Panc1 (cell line): Measurements from ENCODE around the gene MUC22.

ENCODE experiments used
- POLR2AphosphoS5 ChIP-seq: IDR thresholded peaks from 2 replicates; pipeline ENCODE4 v1.6.1; 2012; ENCODE audit warnings: mild to moderate bottlenecking, low read depth, low read length, moderate library complexity
- TF ChIP-seq, protein P1 (sequence below): fragments of 450-650 bp; IDR thresholded peaks from 2 replicates; pipeline ENCODE4 v1.5.1; 2017; ENCODE audit warnings: mild to moderate bottlenecking
- TF ChIP-seq, protein P2 (sequence below), 2 experiments: IDR thresholded peaks; 2 replicates each; pipeline ENCODE4 v1.6.1; 2011 to 2012; ENCODE audit warnings: low read depth in 2 of 2, control low read depth in 1 of 2, low read length in 1 of 2, mild to moderate bottlenecking in 1 of 2, moderate library complexity in 1 of 2; ENCODE audit not compliant: insufficient read depth in 1 of 2

DNA sequence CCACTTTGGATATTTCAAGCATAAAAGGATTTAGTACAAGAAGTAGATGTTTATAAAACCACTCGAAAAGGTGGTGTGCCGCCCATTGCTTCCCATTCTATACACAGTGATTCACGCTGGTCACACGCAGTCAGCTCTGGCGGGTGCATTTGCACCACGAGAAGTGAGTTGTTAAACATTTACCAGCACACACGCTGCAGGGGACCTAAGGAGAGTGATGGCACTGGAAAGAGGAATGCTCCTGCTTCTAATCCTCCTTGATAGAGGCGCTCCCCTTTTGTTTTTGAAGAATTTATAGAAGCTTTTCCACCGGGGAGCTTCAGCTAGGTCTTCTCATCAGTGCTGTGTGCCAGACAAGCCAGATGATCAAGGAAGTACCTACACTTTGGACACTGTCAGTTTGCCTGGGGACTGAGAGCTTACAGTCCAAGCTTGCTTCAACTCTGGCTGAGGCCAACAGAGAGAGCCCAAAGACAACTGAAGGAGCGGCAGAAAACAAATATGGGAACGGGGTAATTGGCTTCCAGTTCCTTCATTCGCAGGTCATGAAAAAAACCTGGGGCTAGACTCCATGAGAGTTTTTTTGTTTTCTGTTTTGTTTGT lies 31.2 kb downstream of the MUC22 start:
- TF ChIP-seq, protein P1, sequence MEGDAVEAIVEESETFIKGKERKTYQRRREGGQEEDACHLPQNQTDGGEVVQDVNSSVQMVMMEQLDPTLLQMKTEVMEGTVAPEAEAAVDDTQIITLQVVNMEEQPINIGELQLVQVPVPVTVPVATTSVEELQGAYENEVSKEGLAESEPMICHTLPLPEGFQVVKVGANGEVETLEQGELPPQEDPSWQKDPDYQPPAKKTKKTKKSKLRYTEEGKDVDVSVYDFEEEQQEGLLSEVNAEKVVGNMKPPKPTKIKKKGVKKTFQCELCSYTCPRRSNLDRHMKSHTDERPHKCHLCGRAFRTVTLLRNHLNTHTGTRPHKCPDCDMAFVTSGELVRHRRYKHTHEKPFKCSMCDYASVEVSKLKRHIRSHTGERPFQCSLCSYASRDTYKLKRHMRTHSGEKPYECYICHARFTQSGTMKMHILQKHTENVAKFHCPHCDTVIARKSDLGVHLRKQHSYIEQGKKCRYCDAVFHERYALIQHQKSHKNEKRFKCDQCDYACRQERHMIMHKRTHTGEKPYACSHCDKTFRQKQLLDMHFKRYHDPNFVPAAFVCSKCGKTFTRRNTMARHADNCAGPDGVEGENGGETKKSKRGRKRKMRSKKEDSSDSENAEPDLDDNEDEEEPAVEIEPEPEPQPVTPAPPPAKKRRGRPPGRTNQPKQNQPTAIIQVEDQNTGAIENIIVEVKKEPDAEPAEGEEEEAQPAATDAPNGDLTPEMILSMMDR, result no peak
- TF ChIP-seq POLR2AphosphoS5, result no peak
- TF ChIP-seq, protein P2, sequence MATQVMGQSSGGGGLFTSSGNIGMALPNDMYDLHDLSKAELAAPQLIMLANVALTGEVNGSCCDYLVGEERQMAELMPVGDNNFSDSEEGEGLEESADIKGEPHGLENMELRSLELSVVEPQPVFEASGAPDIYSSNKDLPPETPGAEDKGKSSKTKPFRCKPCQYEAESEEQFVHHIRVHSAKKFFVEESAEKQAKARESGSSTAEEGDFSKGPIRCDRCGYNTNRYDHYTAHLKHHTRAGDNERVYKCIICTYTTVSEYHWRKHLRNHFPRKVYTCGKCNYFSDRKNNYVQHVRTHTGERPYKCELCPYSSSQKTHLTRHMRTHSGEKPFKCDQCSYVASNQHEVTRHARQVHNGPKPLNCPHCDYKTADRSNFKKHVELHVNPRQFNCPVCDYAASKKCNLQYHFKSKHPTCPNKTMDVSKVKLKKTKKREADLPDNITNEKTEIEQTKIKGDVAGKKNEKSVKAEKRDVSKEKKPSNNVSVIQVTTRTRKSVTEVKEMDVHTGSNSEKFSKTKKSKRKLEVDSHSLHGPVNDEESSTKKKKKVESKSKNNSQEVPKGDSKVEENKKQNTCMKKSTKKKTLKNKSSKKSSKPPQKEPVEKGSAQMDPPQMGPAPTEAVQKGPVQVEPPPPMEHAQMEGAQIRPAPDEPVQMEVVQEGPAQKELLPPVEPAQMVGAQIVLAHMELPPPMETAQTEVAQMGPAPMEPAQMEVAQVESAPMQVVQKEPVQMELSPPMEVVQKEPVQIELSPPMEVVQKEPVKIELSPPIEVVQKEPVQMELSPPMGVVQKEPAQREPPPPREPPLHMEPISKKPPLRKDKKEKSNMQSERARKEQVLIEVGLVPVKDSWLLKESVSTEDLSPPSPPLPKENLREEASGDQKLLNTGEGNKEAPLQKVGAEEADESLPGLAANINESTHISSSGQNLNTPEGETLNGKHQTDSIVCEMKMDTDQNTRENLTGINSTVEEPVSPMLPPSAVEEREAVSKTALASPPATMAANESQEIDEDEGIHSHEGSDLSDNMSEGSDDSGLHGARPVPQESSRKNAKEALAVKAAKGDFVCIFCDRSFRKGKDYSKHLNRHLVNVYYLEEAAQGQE (IDR thresholded peaks at IDR 0.05; ENCODE audit: insufficient read depth in 1 of 2, low read depth in 2 of 2, low read length in 1 of 2), result no peak
